Left hindlimb (tissue), 1 donor: ENCODE results near the gene DUOXA1.
"Not testable (repeated sequence)": the region's sequence is repeated elsewhere in the genome, so short reads cannot be mapped to it uniquely, and the experiment has no call there.

Source experiments
- DNase-seq: peaks from one replicate; pipeline ENCODE4 v3.0.0-alpha.2; 2018

The DUOXA1 gene

DNA sequence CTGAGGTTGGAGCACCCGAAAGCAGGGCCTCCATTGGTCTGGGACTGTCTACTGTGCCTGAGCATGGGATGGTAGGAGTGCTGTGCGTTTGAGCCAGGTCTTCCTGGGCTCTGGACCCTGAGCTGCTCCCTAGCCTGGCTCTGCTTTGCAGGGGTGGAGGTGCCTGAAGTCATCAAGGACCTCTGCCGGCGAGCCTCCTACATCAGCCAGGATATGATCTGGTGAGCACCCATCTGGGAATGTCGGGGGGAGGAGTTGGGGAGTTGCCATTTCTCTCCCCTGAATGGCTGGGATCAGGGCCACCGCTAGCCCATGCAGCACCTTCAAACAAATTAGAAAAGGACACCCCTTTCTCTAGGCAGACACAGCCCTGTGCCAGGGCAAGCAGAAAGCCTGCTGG, 20.8 kb upstream of the DUOXA1 start:
- DNase-seq, result no peak

DNA sequence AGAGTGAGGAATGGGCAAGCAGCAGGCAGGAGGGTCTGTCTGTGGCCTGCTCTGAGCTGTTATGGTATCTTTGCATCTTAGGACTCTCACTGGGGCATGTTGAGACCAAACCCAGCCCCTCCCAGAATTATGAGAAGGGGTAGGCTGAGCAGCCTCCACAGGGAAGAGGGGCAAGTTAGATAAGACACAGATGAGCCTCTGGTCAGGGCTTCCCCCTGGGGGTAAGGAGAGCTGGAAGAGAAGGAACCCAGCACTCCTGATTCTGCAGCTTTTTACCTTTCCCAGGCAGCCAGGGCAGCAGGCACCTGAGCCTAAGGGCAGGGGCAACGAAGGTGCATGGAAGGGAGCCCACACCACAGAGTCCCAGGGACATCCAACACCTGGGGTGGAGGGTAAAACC, 19.4 kb upstream of the DUOXA1 start:
- no peak for DNase-seq

DNA sequence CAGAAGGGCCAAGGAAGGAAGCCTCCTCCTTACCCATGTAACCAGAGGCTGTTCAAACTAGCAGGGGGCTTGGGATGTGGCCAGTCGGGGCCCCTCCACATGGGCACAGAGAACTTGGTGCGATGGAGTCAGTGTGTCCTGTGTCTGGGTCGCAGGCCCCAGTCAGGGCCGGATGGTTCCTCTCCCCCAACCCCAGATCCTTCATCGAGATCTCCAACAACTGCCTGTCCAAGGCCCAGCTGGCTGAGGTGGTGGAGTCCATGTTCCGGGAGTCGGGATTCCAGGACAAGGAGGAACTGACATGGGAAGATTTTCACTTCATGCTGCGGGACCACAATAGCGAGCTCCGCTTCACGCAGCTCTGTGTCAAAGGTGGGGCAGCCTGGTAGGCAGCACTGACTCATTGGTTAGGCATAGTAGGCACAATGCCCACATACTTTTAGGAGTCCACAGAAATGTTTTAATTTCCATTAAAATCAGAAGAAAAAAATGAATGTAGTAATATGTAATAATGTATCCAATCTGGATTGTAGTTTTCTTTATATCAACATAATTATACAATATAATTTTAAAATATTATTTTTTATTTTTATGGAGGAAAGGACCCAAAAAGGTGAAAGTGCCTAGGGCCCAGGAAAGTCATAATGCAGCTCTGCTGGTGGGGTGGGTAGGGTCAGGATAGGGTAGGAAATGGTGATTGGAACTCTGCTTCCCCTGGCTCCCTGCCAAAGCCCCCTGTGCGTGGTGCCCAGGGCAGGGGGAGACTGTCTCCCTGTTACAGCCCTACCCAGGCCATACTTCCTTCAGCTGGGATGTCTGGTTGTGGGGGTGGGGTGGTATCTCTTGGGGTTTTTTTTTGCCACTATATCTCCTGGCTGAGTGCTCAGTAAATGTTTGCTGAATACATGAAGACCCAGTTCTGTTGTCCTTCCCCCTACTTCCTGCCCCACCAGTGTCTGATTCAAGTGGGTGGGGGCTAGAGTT, 18.7 kb upstream of the DUOXA1 start:
- DNase-seq, result no peak

DNA sequence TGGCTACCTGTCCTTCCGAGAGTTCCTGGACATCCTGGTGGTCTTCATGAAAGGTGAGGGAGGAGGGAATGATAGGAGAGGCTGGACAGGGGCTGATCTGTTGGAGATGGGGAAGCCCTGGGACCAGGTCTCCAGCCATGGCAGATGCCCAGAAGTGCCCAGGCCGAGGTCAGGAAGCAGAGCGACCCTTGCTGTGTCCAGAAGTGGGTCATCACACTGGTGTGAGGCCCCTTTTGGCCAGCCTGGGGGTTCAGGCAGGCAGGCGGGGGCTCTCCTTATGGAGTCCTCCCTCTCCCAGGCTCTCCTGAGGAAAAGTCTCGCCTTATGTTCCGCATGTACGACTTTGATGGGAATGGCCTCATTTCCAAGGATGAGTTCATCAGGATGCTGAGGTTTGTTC, 17.9 kb upstream of the DUOXA1 start:
- no peak for DNase-seq

DNA sequence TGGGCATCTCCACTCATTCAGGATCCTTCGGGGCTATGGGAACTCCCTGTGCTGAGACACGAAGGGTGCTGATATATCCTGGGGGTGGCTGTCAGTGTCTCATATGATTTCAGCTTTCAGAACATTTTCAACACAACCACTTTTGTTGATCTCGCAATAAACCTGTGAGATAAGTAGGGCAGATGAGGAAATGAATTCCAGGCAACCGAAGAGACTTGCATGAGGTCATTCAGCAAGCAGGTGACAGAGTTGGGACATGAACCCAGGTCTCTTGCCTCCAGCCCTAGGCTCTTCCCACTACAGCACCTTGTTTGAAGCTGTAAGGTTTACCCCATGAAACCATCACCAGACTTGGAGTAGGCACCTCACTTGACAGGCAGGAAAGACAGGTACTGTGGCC, 16.7 kb upstream of the DUOXA1 start:
- DNase-seq, result no peak

DNA sequence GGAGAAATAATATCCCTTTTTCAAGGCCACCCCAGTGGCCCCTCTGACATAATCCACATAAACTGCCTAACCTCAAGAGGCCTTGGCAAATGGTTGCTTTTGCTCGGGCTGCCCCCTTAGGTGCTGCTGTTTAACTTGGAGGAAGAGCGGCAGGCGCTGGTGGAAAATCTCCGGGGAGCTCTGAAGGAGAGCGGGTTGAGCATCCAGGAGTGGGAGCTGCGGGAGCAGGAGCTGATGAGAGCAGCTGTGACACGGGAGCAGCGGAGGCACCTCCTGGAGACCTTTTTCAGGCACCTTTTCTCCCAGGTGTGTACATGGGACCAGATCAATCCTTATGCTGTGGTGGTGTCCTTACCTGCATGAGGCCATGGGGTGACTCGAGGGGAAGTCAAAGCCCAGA, 15.1 kb upstream of the DUOXA1 start:
- DNase-seq, result no peak

DNA sequence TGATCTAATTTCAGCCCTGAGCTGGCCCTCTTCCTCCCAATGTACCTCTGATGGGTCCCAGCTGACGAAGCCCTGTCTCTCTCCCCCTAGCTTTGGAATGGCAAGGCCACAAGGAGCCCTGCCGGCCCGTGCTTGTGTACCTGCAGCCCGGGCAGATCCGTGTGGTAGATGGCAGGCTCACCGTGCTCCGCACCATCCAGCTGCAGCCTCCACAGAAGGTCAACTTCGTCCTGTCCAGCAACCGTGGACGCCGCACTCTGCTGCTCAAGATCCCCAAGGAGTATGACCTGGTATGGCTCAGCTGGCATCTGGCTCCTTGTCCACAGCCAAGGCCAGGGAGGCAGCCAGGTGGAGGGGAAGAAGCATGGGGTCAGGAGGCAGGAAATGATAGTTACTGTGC, 14.3 kb upstream of the DUOXA1 start:
- no peak for DNase-seq

DNA sequence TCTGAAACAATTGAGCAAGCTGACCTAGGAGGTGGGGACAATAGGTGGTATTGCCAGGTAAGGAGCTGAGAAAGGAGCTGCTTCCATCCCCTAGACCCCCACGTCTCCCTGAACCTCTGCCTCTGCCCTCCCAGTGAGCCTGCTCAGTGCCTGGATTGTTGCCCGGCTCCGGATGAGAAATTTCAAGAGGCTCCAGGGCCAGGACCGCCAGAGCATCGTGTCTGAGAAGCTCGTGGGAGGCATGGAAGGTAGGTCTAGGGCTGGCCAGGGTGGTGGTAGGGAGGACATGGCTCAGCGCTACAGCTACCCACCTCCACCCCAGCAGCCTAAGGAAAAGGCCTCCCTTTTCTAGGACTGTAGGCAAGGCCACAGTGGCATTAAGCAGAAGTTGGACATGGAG, 13.4 kb upstream of the DUOXA1 start:
- DNase-seq, result no peak

DNA sequence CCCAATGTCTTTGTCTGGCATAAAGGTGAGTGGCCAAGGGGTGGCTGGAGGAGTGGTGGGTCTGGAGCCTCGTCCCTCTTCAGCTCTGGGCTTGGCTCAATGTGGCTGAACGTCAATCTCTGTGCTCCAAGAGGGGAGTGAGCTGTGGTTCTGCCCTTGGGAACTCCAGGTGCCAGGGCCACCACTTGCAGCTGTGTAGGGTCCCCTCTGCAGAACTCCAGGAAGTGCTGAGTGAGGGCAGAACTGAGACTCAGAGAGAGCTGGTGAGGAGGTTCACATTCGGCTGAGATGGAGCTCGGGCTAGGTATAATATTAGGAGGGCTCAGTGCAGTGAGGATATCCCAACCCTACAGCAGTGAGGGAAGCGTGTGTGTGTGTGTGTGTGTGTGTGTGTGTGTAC, 11.7 kb upstream of the DUOXA1 start:
- no peak for DNase-seq

DNA sequence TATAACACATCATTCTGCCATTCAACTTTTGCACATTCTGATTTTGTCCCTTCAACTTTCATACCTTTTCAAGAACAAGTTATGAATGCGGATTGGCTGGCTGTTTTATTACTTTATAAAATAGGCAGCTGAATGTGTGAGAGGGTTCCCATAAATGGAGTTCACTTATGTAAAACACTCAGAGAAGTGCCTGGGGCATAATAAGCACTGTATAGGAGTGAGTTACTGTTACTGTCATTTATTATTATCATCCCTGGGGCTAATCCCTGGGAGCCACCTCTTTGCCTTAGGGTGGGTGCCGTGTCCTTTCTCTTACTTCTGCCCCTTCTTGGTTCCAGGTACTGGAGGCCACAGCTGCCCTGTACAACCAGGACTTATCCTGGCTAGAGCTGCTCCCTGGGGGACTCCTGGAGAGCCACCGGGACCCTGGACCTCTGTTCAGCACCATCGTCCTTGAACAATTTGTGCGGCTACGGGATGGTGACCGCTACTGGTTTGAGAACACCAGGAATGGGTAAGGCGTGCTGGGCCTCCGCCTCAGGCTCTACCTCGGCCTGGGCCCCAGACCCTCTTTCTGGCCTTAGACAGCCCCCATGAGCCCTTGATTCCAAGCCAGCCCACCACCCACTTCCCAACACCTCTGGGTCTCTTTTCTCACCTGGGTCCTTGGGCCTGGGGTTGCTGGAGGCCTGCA, 11.0 kb upstream of the DUOXA1 start:
- DNase-seq, result no peak

DNA sequence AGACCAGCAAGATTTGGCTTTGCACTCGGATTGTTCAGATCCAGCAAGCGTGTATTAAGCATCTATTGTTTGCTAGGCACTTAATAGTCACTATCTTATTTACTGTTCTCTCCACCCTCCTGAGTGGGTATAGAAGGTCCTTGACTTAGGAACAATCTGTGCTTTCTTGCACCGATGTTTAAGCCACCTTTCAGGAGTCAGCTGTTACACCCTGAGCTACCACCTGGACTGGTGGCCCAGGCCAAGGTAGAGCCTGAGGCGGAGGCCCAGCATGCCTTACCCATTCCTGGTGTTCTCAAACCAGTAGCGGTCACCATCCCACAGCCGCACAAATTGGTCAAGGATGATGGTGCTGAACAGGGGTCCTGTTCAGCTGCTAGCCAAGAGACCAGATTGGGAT, 10.1 kb upstream of the DUOXA1 start:
- no peak for DNase-seq

DNA sequence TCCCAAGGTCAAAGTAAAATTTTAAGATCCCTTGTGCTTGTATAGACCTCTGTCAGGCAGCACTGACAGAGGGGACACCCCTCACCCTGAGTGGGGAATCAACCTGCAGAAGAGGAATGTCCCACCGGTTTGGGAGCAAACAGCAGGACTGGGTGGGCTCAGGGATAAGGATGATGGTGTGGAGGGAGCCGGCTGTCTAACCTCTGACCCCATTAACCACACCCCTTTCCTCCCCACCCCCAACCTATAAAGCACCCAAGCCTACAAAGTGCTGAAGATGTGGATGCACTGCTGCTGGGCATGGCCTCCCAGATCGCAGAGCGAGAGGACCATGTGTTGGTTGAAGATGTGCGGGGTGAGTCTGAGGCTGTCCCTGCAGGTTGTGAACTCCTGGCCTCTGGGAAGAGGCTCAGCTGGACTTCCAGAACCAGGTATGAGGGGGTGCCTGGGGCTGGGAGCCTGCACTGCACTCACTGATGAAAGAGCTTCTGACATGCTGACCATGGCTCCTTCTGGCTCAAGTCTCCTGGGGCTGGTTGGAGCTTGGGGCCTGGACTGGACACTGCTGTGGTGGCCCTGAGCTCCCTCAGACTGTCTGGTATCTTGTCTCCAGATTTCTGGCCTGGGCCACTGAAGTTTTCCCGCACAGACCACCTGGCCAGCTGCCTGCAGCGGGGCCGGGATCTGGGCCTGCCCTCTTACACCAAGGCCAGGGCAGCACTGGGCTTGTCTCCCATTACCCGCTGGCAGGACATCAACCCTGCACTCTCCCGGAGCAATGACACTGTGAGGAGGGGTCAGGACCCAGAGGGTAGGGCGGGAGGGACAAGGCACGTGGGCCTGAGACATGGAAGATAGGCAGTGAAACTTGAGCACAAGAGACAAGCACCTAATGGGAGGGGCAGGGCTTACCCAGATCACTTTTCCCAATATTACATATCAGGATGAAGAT, 9.4 kb upstream of the DUOXA1 start:
- DNase-seq, result no peak

DNA sequence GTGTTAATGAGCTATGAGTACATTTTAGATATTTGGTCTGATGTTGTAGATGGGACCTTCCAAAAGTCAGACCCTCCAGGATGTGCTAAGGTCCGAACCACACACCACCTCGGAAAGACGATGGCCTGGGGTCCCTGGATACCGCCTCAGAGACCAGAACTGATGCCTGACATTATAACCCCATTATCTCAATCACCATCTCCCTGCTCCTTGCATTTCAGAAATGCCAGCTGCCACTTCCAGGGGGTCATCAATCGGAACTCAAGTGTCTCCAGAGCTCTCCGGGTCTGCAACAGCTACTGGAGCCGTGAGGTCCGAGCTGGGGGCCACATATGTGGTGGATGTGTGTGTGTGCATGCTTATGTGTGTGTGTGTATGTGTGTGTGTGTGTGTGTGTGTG, 8.0 kb upstream of the DUOXA1 start:
- no peak for DNase-seq

DNA sequence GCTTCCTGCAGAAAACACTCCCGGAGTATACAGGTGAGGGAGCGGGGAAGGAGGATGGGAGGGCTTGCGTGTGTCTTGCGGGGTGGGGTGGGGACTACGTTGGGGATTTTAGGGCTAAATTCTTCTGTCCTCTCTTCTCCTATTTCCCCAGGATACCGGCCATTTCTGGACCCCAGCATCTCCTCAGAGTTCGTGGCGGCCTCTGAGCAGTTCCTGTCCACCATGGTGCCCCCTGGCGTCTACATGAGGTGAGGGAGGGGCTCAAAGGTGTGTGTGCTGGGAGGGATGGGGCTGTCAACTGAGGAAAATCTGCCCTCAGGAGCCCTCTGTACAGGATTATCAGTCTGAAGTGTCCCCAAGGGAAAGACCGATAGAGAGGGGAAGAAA, 6.7 kb upstream of the DUOXA1 start:
- DNase-seq, result no peak

DNA sequence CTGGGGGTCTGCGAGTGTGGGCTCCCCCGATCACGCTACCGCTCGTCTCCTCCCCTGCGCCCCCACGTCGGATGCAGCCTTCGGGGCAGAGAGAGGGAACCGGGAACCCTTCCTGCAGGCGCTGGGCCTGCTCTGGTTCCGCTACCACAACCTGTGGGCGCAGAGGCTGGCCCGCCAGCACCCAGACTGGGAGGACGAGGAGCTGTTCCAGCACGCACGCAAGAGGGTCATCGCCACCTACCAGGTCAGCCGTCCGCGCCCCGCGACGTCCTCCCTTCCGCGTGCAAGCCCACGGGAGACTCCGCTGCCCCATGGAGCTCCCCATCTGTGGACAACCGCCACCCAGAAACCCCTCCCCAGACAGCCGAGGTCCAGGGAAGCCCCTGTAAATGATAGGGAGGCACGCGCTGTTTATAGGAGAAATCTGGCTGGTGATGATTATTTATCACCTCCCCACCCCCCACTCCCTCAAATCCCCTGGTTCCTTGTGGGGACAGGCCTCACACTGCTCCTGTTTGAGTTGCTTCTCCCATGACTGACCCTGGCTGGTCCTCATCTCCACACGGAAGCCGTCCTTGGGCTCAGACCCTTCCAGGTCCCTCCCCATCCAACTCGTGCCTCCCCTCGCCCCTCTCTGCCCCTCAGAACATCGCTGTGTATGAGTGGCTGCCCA, 6.2 kb upstream of the DUOXA1 start:
- DNase-seq, result not testable (repeated sequence)

DNA sequence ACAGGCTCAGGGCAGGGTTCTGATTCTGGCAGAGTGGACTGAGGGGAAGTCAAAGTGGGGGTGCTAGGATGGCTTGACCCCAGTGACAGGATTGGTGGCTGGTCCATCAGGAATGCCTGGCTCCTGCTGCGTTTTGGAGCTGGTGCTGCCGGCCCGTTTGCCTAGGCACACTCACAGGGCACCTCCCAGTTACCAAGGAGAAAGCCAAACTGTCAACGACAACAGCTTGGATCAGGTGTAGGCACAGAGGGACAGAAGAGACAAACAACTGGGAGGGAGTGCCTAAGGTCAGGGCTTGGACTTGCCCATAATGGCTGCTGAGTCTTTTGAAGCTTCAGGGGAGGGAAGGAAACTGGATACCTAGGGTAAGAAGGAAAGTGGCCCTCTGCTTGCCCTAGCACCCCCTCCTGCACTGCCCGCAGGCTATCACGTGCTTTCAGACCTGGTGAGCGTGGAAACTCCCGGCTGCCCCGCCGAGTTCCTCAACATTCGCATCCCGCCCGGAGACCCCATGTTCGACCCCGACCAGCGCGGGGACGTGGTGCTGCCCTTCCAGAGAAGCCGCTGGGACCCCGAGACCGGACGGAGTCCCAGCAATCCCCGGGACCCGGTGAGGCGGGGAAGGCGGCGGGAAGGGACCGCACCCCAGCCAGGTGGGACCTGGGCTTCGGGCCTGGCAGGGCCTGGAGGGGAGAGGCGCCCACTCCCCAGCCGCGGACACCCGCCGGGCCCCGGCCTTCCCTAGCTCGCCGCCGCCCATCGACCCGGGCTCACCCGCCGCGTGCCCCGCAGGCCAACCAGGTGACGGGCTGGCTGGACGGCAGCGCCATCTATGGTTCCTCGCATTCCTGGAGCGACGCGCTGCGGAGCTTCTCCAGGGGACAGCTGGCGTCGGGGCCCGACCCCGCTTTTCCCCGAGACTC, 5.3 kb upstream of the DUOXA1 start:
- DNase-seq, result no peak

DNA sequence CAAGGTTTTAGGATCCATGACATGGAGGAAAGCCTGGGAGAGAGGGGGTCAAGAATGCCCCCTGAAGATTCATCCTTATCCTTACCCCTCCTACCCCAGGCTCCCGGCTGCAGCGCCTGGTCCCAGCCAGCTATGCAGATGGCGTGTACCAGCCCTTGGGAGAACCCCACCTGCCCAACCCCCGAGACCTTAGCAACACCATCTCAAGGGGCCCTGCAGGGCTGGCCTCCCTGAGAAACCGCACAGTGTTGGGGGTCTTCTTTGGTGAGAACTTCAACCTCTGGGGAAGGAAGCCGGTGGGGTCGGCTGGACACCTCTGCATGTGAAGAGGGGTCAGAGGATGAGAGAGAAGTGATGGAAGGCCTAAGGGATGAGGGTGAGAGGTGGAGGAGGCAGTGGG, 4.4 kb upstream of the DUOXA1 start:
- DNase-seq, result no peak

DNA sequence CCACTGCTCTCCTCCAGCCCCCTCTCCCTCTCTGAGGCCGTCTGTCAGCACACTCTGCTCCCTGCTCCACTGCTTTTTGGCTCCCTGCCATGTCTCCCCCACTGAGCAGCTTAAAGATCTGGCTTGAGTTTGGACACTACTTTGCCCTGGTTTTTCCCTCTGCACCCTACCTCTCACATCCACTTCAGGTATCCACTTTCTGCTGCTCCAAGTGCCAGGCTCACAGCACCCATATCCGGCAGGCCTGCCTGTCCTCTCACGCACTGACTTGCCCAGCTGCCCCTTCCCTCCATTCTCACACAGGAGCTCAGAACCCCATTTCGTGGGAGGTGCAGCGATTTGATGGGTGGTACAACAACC, 3.9 kb upstream of the DUOXA1 start:
- no peak for DNase-seq

DNA sequence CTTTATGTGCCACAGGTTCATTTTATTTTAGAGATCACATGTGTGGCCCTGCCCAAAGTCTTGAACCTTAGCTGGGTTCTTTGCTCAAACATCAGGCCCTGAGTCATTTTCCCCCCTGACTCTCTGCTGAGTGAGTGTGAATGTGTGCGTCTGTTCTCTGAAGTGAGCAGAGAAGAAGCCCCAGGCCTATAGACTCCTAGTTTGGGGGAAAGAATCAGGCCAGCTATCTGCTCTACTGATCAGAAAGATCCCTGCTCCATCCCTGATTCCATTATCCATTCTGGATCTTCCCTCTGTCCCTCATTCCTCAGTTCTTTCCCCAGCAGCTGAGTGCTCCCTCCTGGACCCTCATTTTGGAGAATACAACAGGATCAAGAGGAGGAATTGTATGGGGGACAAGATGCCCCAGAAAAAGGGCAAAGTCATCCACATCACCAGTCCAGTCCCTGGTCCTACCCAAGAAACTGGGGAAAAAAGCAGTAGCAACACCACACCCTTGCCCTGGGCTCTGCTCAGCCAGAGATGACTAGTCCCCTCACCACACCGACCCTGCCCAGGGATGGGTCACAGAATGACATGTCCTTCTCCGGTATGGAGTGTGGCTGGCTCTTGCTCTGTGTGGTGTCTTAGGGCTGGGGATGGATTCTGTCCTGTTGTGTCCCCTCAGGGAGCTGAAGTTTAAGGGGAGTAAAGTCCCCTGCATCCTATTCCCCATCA, 3.3 kb upstream of the DUOXA1 start:
- no peak for DNase-seq

DNA sequence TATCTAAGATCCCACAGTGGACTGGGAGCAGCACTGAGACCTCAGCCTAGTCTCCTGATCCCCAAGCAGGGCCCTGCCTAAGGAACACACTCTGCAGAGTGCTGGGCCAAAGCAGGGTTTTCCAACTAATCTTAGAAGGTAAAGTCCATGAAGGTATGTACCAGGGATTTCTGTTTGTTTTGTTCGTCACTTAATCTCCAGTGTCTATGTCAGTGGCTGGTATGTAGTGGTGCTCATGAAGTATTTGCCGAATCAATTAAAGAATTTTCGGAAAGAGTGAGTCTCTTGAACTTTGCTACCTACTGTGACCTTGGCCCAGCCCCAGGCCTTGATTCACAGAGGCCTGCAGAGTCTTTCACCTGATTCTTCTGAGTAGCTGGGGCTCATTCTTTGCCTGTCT, 1.8 kb upstream of the DUOXA1 start:
- DNase-seq, result no peak
